ENCODE results near the gene MTSS2.

MTSS2 gene

GRCh38 chr16:70699696-70700095 is 13.8 kb upstream of the MTSS2 start:
- no peak for DNase-seq

GRCh38 chr16:70698901-70699300 is 13.0 kb upstream of the MTSS2 start:
- DNase-seq = no peak

GRCh38 chr16:70697594-70698170 is 11.8 kb upstream of the MTSS2 start:
- DNase-seq = peak; percentile 78

GRCh38 chr16:70696952-70697593 is 11.2 kb upstream of the MTSS2 start:
- DNase-seq = no peak

- no peak for DNase-seq
Measured at GRCh38 chr16:70696355-70696754, 10.5 kb upstream of the MTSS2 start.

- DNase-seq = no peak
Measured at GRCh38 chr16:70695331-70696070, 9.6 kb upstream of the MTSS2 start.

- DNase-seq = no peak
Measured at GRCh38 chr16:70694868-70695218, 9.0 kb upstream of the MTSS2 start.

GRCh38 chr16:70694088-70694867 is 8.4 kb upstream of the MTSS2 start:
- no peak for DNase-seq

GRCh38 chr16:70692873-70693671 is 7.2 kb upstream of the MTSS2 start:
- peak; percentile 79 for DNase-seq

GRCh38 chr16:70692130-70692872 is 6.4 kb upstream of the MTSS2 start:
- no peak for DNase-seq

GRCh38 chr16:70691223-70692129 is 5.6 kb upstream of the MTSS2 start:
- DNase-seq = peak; percentile 93

GRCh38 chr16:70689970-70690891 is 4.4 kb upstream of the MTSS2 start:
- peak; percentile 82 for DNase-seq

GRCh38 chr16:70689035-70689969 is 3.4 kb upstream of the MTSS2 start:
- no peak for DNase-seq

- peak; percentile 85 for DNase-seq
Measured at GRCh38 chr16:70688246-70688742, 2.4 kb upstream of the MTSS2 start.

- no peak for DNase-seq
Measured at GRCh38 chr16:70687671-70688245, 1.9 kb upstream of the MTSS2 start.

- DNase-seq = no peak
Measured at GRCh38 chr16:70687102-70687511, 1.3 kb upstream of the MTSS2 start.

GRCh38 chr16:70686376-70687101 is 686 bp upstream of the MTSS2 start:
- no peak for DNase-seq
